NCI-H1048 (cell line): Measurements from ENCODE around the gene NFIA.
"Not testable (repeated sequence)": the region's sequence is repeated elsewhere in the genome, so short reads cannot be mapped to it uniquely, and the experiment has no call there.

Experiments
- DNase-seq: peaks from one replicate; lab custom pipeline; 2025; lab: John Stamatoyannopoulos, UW

Gene NFIA

GRCh38 chr1:61102041-61102440, 19.7 kb downstream of the NFIA start:
- no peak for DNase-seq

GRCh38 chr1:61102621-61103020, 20.3 kb downstream of the NFIA start:
- no peak for DNase-seq

- no peak for DNase-seq
Observed at GRCh38 chr1:61104220-61104671, 21.9 kb downstream of the NFIA start.

- no peak for DNase-seq
Observed at GRCh38 chr1:61107638-61108037, 25.3 kb downstream of the NFIA start.

- DNase-seq: no peak
Observed at GRCh38 chr1:61109158-61109557, 26.8 kb downstream of the NFIA start.

GRCh38 chr1:61109910-61110309, 27.5 kb downstream of the NFIA start:
- no peak for DNase-seq

- DNase-seq: no peak
Observed at GRCh38 chr1:61110554-61110953, 28.2 kb downstream of the NFIA start.

GRCh38 chr1:61111084-61112004, 29.0 kb downstream of the NFIA start:
- no peak for DNase-seq

GRCh38 chr1:61114178-61114870, 32.0 kb downstream of the NFIA start:
- no peak for DNase-seq

GRCh38 chr1:61115436-61115835, 33.1 kb downstream of the NFIA start:
- no peak for DNase-seq

GRCh38 chr1:61116421-61116820, 34.1 kb downstream of the NFIA start:
- no peak for DNase-seq

- DNase-seq: no peak
Observed at GRCh38 chr1:61117283-61117682, 34.9 kb downstream of the NFIA start.

- DNase-seq: no peak
Observed at GRCh38 chr1:61119085-61119484, 36.7 kb downstream of the NFIA start.

- no peak for DNase-seq
Observed at GRCh38 chr1:61120246-61120840, 38.0 kb downstream of the NFIA start.

GRCh38 chr1:61120998-61121397, 38.6 kb downstream of the NFIA start:
- DNase-seq: no peak

- no peak for DNase-seq
Observed at GRCh38 chr1:61121631-61122030, 39.3 kb downstream of the NFIA start.

- DNase-seq: no peak
Observed at GRCh38 chr1:61122389-61122788, 40.0 kb downstream of the NFIA start.

- no peak for DNase-seq
Observed at GRCh38 chr1:61123326-61123725, 41.0 kb downstream of the NFIA start.

GRCh38 chr1:61124078-61124477, 41.7 kb downstream of the NFIA start:
- DNase-seq: no peak

- no peak for DNase-seq
Observed at GRCh38 chr1:61124696-61125095, 42.3 kb downstream of the NFIA start.

GRCh38 chr1:61125263-61125662, 42.9 kb downstream of the NFIA start:
- DNase-seq: no peak

GRCh38 chr1:61125895-61126294, 43.5 kb downstream of the NFIA start:
- no peak for DNase-seq

GRCh38 chr1:61126843-61127242, 44.5 kb downstream of the NFIA start:
- DNase-seq: not testable (repeated sequence)
